Psoas muscle (tissue), 8 donors: Measurements from ENCODE around the gene LILRA2. TPM values are rescaled to one million over a fixed set of nuclear protein-coding genes. Genes with fewer than 3 reads are reported as not detected.
"Not testable (repeated sequence)": the region's sequence is repeated elsewhere in the genome, so short reads cannot be mapped to it uniquely, and the experiment has no call there.

Source experiments
- ATAC-seq, 4 donors: fragments of 200-7000 bp; cut with Tn5 transposase; one replicate each; pipeline ENCODE4 v1.9.1; 2020; ENCODE audit warnings: moderate library complexity in 3 of 4, mild to moderate bottlenecking in 2 of 4
- DNase-seq, 2 donors: peaks; one replicate each; pipeline ENCODE4 v3.0.0-alpha.2; 2020
- H3K27ac ChIP-seq: fragments of 200-600 bp; one replicate; pipeline ENCODE4 v1.8.0; 2022
- H3K27me3 ChIP-seq, 3 donors: fragments of 200-600 bp in 1 of 3; one replicate each; pipeline versions ENCODE4 v1.6.1 to v1.8.0; 2013 to 2022; ENCODE audit warnings: low read length in 2 of 3, mild to moderate bottlenecking in 2 of 3, moderate library complexity in 1 of 3; ENCODE audit not compliant: insufficient read depth in 3 of 3
- H3K36me3 ChIP-seq, 2 donors: fragments of 200-600 bp in 1 of 2; one replicate each; pipeline versions ENCODE4 v1.6.1 to v1.8.0; 2013 to 2022; ENCODE audit warnings: low read depth in 1 of 2, mild to moderate bottlenecking in 1 of 2, moderate library complexity in 1 of 2; ENCODE audit not compliant: insufficient read depth in 1 of 2
- H3K4me1 ChIP-seq: fragments of 200-600 bp; one replicate; pipeline ENCODE4 v1.8.0; 2022
- H3K4me3 ChIP-seq: fragments of 200-600 bp; one replicate; pipeline ENCODE4 v1.8.0; 2022; ENCODE audit warnings: mild to moderate bottlenecking
- H3K9me3 ChIP-seq: fragments of 200-600 bp; one replicate; pipeline ENCODE4 v1.8.0; 2022
- WGBS, 3 donors: extraction: QIAGEN DNeasy Blood & Tissue Kit; methylation state at CpG; one replicate each; pipeline versions ENCODE4 v1.1.6 to v1.1.7; 2013; 5-methylcytosine and 5-hydroxymethylcytosine counted together
- intact Hi-C, 2 donors: fragments of 100-400 bp; cut with DNase I; formaldehyde crosslinking; loops; one replicate each; pipeline versions ENCODE4 v1.11.0 to v1.14.2; 2022
- polyA plus RNA-seq, 3 donors: library from polyadenylated mRNA; stranded (reverse); fragments of 200-250 nt; gene quantifications; one replicate each; pipeline ENCODE4 v1.2.3, GENCODE V29; 2013
- total RNA-seq, 4 donors: library from RNA; stranded (reverse); fragmentation: NEBNext Ultra II Directional in 2 of 4; extraction: Animal tissue kit (Norgen Biotek cat#: 25700) in 2 of 4; gene quantifications; one replicate each; pipeline versions ENCODE4 v1.2.1 to v1.2.4, GENCODE V29; 2021 to 2023
- TF ChIP-seq, protein P1 (sequence below): fragments of 200-600 bp; IDR thresholded peaks from one replicate; pipeline ENCODE4 v1.8.0; 2022; ENCODE audit warnings: antibody characterized with exemption
- donor health status: healthy with polysubstance abuse.
- donor health status: DM: no; HTN: no; CAD: no; lungs with moderate emphysema.
- donor health status: Bipolar disorder and iron deficiency.
- donor health status: healthy.
- donor health status: DM: yes; HTN: yes; CAD: no.
- donor health status: DM: no; HTN: no; CAD: no.
- donor health status: DM: no; HTN: no; CAD: no.
- donor health status: DM: yes; HTN: yes; CAD: no.

The LILRA2 gene
- total and polyA plus RNA-seq, 7 donors = 0.25 to 1.8 (median 0.68) TPM

DNA sequence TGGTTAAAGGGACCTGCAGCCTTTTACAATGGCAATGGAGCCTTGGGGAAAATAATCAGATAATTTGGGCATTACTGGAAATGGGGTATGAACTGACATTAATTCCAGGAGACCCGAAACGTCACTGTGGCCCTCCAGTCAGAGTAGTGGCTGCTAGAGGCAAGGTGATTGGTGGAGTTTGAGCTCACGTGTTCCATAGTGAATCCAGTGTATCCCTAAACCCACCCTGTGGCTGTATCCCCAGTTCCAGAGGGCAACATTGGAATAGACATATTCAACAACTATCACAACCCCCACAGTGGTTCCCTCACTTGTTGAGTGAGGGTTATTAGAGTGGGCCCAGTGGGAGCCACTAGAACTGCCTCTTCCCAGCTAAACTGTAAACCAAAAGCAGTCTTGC, 3.3 kb upstream of the LILRA2 start:
- no peaks in the 10 kb centered on the region for H3K36me3 ChIP-seq
- TF ChIP-seq, protein P1, sequence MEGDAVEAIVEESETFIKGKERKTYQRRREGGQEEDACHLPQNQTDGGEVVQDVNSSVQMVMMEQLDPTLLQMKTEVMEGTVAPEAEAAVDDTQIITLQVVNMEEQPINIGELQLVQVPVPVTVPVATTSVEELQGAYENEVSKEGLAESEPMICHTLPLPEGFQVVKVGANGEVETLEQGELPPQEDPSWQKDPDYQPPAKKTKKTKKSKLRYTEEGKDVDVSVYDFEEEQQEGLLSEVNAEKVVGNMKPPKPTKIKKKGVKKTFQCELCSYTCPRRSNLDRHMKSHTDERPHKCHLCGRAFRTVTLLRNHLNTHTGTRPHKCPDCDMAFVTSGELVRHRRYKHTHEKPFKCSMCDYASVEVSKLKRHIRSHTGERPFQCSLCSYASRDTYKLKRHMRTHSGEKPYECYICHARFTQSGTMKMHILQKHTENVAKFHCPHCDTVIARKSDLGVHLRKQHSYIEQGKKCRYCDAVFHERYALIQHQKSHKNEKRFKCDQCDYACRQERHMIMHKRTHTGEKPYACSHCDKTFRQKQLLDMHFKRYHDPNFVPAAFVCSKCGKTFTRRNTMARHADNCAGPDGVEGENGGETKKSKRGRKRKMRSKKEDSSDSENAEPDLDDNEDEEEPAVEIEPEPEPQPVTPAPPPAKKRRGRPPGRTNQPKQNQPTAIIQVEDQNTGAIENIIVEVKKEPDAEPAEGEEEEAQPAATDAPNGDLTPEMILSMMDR = no peak
- no peak for DNase-seq
- peaks cover 0 to 2% (median 0%) of the 10 kb centered on the region in 3 donors for H3K27me3 ChIP-seq
- no peak overlapping the region for H3K27ac ChIP-seq
- 65 to 70% (median 65%) methylated on average over 3 of the region's 3 CpGs for WGBS, 3 donors
- no peaks in the 10 kb centered on the region for H3K4me1 ChIP-seq
- intact Hi-C loops = no loop called here
- ATAC-seq = no peak
- H3K4me3 ChIP-seq = no peak overlapping the region
- no peaks in the 10 kb centered on the region for H3K9me3 ChIP-seq

DNA sequence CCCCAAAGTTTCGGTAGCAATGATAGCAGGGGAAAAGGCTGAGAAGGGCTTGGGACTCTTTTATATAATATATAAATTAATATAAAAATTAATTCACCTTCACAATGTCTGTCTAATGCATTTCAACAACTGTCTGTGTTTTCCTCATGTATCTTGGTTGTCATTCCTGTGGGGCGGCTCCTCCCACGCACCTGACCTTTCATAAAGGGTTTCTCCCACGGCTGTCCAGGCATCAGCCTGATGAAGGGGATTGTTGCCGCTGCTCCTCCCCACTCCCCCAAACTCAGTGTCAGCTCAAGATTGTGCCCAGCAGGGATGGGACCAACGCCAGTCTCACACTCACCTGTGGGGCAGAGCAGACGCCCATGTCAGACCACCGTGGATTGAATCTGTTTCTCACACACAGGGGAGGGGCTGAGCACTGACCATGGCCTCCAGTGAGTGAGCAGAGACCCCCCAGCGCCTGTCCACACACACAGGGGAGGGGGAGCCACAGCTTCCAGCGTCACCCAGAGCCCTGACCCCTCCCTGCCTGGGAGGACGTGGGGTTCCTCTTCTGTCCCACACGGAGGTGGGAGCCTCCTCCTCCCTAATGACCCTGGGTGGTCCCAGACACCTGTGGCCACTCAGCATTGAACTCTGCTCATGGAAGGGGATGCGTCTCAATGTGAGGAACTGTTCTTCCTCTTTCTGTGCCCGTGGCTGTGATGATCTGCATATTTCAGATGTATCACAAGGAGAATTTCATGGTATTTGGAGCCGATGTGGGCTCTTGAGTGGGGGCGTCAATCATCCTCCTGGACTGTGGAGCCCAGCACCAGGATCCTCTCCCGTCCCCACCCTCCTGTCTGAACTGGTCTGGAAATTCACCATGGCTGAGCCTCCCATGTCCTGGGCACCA, 1.6 kb upstream of the LILRA2 start:
- H3K9me3 ChIP-seq, H3K27me3 ChIP-seq, H3K4me1 ChIP-seq, intact Hi-C loops, DNase-seq, H3K4me3 ChIP-seq, H3K36me3 ChIP-seq, H3K27ac ChIP-seq, ATAC-seq: not testable (repeated sequence)
- WGBS, 3 donors = 53 to 63% (median 61%) methylated on average over 17 of the region's 17 CpGs

DNA sequence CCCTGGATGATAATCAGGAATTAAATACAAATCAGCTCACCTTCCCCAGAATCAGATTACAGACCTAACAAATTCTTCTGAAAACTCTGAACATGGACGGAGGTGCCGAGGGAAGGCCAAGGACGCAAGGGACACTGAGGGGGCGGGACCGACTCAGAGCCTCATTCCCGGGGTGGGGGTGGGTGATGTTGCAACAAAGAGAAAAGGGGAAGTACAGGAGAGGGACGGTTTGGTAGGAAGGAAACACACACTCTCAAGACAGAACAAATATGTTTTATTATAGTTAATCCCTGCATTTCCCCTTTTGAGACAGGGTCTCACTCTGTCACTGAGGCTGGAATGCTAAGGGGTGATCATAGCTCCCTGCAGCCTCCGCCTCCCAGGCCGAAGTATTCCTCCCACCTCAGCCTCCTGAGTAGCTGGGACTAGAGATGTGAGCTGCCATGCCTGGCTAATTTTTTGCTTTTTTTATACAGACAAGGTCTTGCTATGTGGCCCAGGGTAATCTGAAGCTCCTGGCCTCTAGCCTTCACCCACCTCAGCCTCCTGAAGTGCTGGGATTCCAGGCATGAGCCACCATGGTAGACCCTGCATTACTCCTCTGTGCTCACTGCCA, 786 bp upstream of the LILRA2 start:
- 48 to 59% (median 56%) methylated on average over 9 of the region's 9 CpGs for WGBS, 3 donors
- DNase-seq (no peak), ATAC-seq (no peak)
- TF ChIP-seq, protein P1 = no peak
- intact Hi-C loops = no loop called here
- no peak overlapping the region for H3K4me3 ChIP-seq
- H3K36me3 ChIP-seq = no peaks in the 10 kb centered on the region
- no peak overlapping the region for H3K27ac ChIP-seq
- no peaks in the 10 kb centered on the region for H3K4me1 ChIP-seq
- no peaks in the 10 kb centered on the region for H3K9me3 ChIP-seq
- H3K27me3 ChIP-seq = peaks cover 0 to 4% (median 0%) of the 10 kb centered on the region in 3 donors

DNA sequence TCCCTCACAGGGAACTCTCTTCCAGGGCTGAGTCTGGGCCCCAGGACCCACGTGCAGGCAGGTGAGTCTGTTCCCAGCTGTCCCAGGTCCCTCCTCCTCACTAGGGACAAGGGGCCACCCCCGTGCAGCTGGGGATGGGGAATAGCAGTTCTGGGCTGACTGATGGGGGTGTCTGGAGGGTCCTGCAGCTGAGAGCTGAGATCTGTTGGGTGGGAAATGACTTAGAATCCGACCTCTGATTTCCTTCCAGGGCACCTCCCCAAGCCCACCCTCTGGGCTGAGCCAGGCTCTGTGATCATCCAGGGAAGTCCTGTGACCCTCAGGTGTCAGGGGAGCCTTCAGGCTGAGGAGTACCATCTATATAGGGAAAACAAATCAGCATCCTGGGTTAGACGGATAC, 461 bp downstream of the LILRA2 start:
- intact Hi-C loops = no loop called here
- 19 to 38% (median 38%) methylated on average over 4 of the region's 4 CpGs for WGBS, 3 donors

More for the DNA sequence above, 461 bp downstream of the LILRA2 start:
- Histone ChIP-seq H3K4me3 (no peak overlapping the region), H3K27me3 (peaks cover 0 to 4% (median 0%) of the 10 kb centered on the region in 3 donors), H3K27ac (no peak overlapping the region), H3K9me3 (no peaks in the 10 kb centered on the region), H3K36me3 (no peaks in the 10 kb centered on the region), H3K4me1 (no peaks in the 10 kb centered on the region)
- ATAC-seq (no peak), DNase-seq (no peak)
- TF ChIP-seq, protein P1 = no peak
